GM23338 (cell line): ENCODE data around the gene KNOP1. TPM values are rescaled to one million over a fixed set of nuclear protein-coding genes. Genes with fewer than 3 reads are reported as not detected.

Experiments used
- ATAC-seq: fragments of 200-7000 bp; cut with Tn5 transposase; 3 replicates; pipeline ENCODE4 v1.9.1; 2020
- DNase-seq: peaks from one replicate; pipeline ENCODE4 v3.0.0-alpha.2; 2015; ENCODE audit warnings: low spot score
- H2AFZ ChIP-seq: fragments of 200-600 bp; sonication (generic); 2 replicates; pipeline ENCODE4 v1.8.0; 2016; ENCODE audit warnings: antibody characterized with exemption, mild to moderate bottlenecking, moderate library complexity
- H3F3A ChIP-seq: fragments of 200-600 bp; sonication (generic); replicated peaks from 2 replicates; pipeline ENCODE4 v1.8.0; 2017; ENCODE audit warnings: antibody characterized with exemption, mixed run types, low read depth
- H3K27ac ChIP-seq: fragments of 200-600 bp; sonication (generic); 2 replicates; pipeline ENCODE4 v1.6.1; 2016; ENCODE audit warnings: low read depth
- H3K27me3 ChIP-seq: fragments of 200-600 bp; sonication (generic); 2 replicates; pipeline ENCODE4 v1.8.0; 2016; ENCODE audit warnings: mild to moderate bottlenecking, mixed run types, moderate library complexity; ENCODE audit not compliant: insufficient read depth
- H3K36me3 ChIP-seq: fragments of 200-600 bp; sonication (generic); 2 replicates; pipeline ENCODE4 v1.8.0; 2016; ENCODE audit warnings: mild to moderate bottlenecking; ENCODE audit not compliant: insufficient read depth
- H3K4me1 ChIP-seq: fragments of 200-600 bp; sonication (generic); 2 replicates; pipeline ENCODE4 v1.8.0; 2016; ENCODE audit warnings: mild to moderate bottlenecking, moderate library complexity; ENCODE audit not compliant: insufficient read depth
- H3K4me2 ChIP-seq: fragments of 200-600 bp; sonication (generic); 2 replicates; pipeline ENCODE4 v1.7.1; 2017; ENCODE audit warnings: mixed run types
- H3K4me3 ChIP-seq: fragments of 200-600 bp; sonication (generic); 2 replicates; pipeline ENCODE4 v1.6.1; 2016; ENCODE audit warnings: mixed run types
- H3K79me2 ChIP-seq: fragments of 200-600 bp; sonication (generic); replicated peaks from 2 replicates; pipeline ENCODE4 v1.8.0; 2017; ENCODE audit warnings: mild to moderate bottlenecking; ENCODE audit not compliant: insufficient read depth
- H3K9me2 ChIP-seq: fragments of 200-600 bp; sonication (generic); 2 replicates; pipeline ENCODE4 v1.8.0; 2017; ENCODE audit not compliant: insufficient read depth
- H4K20me1 ChIP-seq: fragments of 200-600 bp; sonication (generic); replicated peaks from 2 replicates; pipeline ENCODE4 v1.8.0; 2017; ENCODE audit warnings: mild to moderate bottlenecking; ENCODE audit not compliant: insufficient read depth
- H3K27ac Mint-ChIP-seq: 2 replicates; pipeline ENCODE4 v1.8.0; 2020; ENCODE audit warnings: inconsistent platforms, mild to moderate bottlenecking, moderate library complexity, mixed read lengths
- H3K27me3 Mint-ChIP-seq: 3 replicates; pipeline ENCODE4 v1.8.0; 2022; ENCODE audit warnings: low read depth, mild to moderate bottlenecking, moderate library complexity, mixed read lengths, inconsistent platforms; ENCODE audit not compliant: insufficient read depth, poor library complexity
- H3K36me3 Mint-ChIP-seq: 3 replicates; pipeline ENCODE4 v1.8.0; 2021; ENCODE audit warnings: low read depth, mild to moderate bottlenecking, inconsistent platforms, moderate library complexity, mixed read lengths
- H3K4me1 Mint-ChIP-seq: 3 replicates; pipeline ENCODE4 v1.8.0; 2020; ENCODE audit warnings: mild to moderate bottlenecking, inconsistent platforms, mixed read lengths
- H3K4me3 Mint-ChIP-seq: 3 replicates; pipeline ENCODE4 v1.8.0; 2021; ENCODE audit warnings: moderate library complexity, mild to moderate bottlenecking, inconsistent platforms, mixed read lengths
- H3K9me3 Mint-ChIP-seq: 3 replicates; pipeline ENCODE4 v1.8.0; 2020; ENCODE audit warnings: moderate library complexity, mild to moderate bottlenecking, inconsistent platforms, mixed read lengths
- JUNB ChIP-seq: IDR thresholded peaks from one replicate; pipeline ENCODE4 v1.6.1; 2016; ENCODE audit warnings: antibody characterized with exemption; ENCODE audit not compliant: unreplicated experiment
- POLR2AphosphoS5 ChIP-seq: IDR thresholded peaks from 2 replicates; pipeline ENCODE4 v1.6.1; 2016; ENCODE audit warnings: antibody characterized with exemption, low read depth
- ZNF114 ChIP-seq: fragments of 250-450 bp; sonication (Bioruptor Pico); IDR thresholded peaks from 2 replicates; pipeline ENCODE4 v1.5.0; 2020; ENCODE audit warnings: mild to moderate bottlenecking, moderate library complexity
- polyA plus RNA-seq: library from polyadenylated mRNA; unstranded; fragments of >200 nt; fragmentation: Nextera tagmentation; extraction: Ambion mirVana; gene quantifications from 2 replicates; pipeline ENCODE4 v1.2.1, GENCODE V29; 2016
- total RNA-seq: library from RNA; depleted of rRNA; stranded (reverse); fragments of >200 nt; shearing (Covaris generic); gene quantifications from 2 replicates; pipeline ENCODE4 v1.2.3, GENCODE V29; 2014
- TF ChIP-seq, protein P1 (sequence below): fragments of 250-450 bp; sonication (Bioruptor Pico); IDR thresholded peaks from 2 replicates; pipeline ENCODE4 v1.5.0; 2020; ENCODE audit warnings: mild to moderate bottlenecking, moderate library complexity

KNOP1 gene
- total and polyA plus RNA-seq, 2 experiments from 2014 or later = 57.7 to 190 TPM

DNA sequence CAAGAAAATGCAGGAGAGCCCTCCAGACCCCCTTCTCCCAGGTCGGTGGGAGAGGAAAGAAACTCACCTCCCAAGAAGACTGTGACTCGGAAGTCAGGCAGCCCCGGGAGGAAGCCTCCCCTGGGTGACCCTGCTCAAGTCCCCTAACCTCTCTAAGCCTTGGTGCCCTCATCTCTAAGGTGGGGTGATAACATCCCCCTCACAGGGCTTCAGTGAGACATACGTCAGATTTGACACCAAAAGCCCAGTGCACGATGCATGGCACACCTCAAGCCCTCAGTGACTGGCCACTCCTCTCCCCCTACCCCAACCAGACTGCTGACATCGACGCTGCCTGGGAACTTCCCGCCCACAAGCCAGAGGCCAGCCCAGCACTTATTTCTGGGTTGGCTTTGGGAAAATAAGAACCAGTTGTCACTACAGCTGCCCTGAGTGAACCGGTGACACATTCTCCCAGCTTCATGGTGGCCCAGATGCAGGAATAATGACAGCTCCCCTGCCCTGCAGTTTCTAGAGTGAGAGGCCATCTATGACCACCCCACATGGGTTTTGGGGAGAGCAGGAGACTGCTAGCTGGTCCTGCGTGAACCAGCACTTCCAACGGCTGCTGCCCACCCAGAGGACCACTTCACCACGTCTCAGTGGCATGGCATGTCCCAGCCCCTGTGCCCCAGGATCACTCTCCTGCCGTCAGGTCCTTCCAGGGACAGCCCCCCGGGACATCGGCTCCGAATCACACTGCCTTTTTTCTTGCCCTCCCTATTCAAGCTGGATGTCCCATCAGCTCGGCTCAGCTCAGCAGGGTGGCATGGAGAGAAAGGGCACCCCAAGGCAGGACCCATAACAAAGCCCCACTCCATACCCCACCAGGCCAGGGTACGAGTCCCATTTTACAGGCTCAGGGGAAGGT lies 9.5 kb downstream of the KNOP1 start:
- Histone ChIP-seq H4K20me1 (peaks cover 60% of the 10 kb centered on the region), H3K27me3 (no peaks in the 10 kb centered on the region), H3K27ac (peak overlapping the region; percentile 45; the same call in 1 of the 2 replicates), H3K4me2 (peak overlapping the region; percentile 57; the same call in 1 of the 2 replicates), H3K36me3 (peaks cover 39% of the 10 kb centered on the region), H3K9me2 (no peaks in the 10 kb centered on the region), H3F3A (peaks cover 7% of the 10 kb centered on the region; the same call in 1 of the 2 replicates), H3K79me2 (peaks cover 81% of the 10 kb centered on the region), H3K4me3 (no peak overlapping the region), H3K4me1 (peaks cover 41% of the 10 kb centered on the region), H2AFZ (no peak overlapping the region)
- Mint-ChIP-seq H3K9me3 (no peaks in the 10 kb centered on the region), H3K36me3 (peaks cover 98% of the 10 kb centered on the region), H3K4me3 (peak overlapping the region; percentile 16; the same call in 1 of the 3 replicates), H3K4me1 (peaks cover 58% of the 10 kb centered on the region), H3K27me3 (peaks cover 24% of the 10 kb centered on the region), H3K27ac (peak overlapping the region; percentile 74)
- ATAC-seq (peak; percentile 22), DNase-seq (no peak)
- TF ChIP-seq, protein P1, sequence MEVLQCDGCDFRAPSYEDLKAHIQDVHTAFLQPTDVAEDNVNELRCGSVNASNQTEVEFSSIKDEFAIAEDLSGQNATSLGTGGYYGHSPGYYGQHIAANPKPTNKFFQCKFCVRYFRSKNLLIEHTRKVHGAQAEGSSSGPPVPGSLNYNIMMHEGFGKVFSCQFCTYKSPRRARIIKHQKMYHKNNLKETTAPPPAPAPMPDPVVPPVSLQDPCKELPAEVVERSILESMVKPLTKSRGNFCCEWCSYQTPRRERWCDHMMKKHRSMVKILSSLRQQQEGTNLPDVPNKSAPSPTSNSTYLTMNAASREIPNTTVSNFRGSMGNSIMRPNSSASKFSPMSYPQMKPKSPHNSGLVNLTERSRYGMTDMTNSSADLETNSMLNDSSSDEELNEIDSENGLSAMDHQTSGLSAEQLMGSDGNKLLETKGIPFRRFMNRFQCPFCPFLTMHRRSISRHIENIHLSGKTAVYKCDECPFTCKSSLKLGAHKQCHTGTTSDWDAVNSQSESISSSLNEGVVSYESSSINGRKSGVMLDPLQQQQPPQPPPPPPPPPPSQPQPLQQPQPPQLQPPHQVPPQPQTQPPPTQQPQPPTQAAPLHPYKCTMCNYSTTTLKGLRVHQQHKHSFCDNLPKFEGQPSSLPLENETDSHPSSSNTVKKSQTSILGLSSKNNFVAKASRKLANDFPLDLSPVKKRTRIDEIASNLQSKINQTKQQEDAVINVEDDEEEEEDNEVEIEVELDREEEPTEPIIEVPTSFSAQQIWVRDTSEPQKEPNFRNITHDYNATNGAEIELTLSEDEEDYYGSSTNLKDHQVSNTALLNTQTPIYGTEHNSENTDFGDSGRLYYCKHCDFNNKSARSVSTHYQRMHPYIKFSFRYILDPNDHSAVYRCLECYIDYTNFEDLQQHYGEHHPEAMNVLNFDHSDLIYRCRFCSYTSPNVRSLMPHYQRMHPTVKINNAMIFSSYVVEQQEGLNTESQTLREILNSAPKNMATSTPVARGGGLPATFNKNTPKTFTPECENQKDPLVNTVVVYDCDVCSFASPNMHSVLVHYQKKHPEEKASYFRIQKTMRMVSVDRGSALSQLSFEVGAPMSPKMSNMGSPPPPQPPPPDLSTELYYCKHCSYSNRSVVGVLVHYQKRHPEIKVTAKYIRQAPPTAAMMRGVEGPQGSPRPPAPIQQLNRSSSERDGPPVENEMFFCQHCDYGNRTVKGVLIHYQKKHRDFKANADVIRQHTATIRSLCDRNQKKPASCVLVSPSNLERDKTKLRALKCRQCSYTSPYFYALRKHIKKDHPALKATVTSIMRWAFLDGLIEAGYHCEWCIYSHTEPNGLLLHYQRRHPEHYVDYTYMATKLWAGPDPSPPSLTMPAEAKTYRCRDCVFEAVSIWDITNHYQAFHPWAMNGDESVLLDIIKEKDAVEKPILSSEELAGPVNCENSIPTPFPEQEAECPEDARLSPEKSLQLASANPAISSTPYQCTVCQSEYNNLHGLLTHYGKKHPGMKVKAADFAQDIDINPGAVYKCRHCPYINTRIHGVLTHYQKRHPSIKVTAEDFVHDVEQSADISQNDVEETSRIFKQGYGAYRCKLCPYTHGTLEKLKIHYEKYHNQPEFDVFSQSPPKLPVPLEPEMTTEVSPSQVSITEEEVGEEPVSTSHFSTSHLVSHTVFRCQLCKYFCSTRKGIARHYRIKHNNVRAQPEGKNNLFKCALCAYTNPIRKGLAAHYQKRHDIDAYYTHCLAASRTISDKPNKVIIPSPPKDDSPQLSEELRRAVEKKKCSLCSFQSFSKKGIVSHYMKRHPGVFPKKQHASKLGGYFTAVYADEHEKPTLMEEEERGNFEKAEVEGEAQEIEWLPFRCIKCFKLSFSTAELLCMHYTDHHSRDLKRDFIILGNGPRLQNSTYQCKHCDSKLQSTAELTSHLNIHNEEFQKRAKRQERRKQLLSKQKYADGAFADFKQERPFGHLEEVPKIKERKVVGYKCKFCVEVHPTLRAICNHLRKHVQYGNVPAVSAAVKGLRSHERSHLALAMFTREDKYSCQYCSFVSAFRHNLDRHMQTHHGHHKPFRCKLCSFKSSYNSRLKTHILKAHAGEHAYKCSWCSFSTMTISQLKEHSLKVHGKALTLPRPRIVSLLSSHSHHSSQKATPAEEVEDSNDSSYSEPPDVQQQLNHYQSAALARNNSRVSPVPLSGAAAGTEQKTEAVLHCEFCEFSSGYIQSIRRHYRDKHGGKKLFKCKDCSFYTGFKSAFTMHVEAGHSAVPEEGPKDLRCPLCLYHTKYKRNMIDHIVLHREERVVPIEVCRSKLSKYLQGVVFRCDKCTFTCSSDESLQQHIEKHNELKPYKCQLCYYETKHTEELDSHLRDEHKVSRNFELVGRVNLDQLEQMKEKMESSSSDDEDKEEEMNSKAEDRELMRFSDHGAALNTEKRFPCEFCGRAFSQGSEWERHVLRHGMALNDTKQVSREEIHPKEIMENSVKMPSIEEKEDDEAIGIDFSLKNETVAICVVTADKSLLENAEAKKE (CRISPR knock-in tag) = no peak
- TF ChIP-seq POLR2AphosphoS5 (no peak), JUNB (no peak), ZNF114 (CRISPR knock-in tag) (no peak)
